HCT116 (cell line): ENCODE results near the gene RBMS1.

Experiments used
- CTCF ChIP-seq, 3 experiments: fragments of 200-600 bp in 1 of 3; sonication (generic) in 1 of 3; IDR thresholded peaks in 2 of 3; conservative IDR thresholded peaks in 1 of 3; 2 replicates each; pipeline ENCODE4 v1.5.1; 2012 to 2017; ENCODE audit warnings: low read depth in 2 of 3, low read length in 2 of 3, antibody characterized with exemption in 1 of 3, borderline replicate concordance in 1 of 3, control low read depth in 1 of 3, mild to moderate bottlenecking in 1 of 3, mixed read lengths in 1 of 3, mixed run types in 1 of 3, moderate library complexity in 1 of 3; ENCODE audit not compliant: insufficient read depth in 1 of 3
- POLR2AphosphoS5 ChIP-seq: IDR thresholded peaks from 2 replicates; pipeline ENCODE4 v1.6.1; 2011; ENCODE audit warnings: mild to moderate bottlenecking, low read depth, low read length, moderate library complexity

GRCh38 chr2:160253440-160254188, 240.0 kb downstream of the RBMS1 start:
- TF ChIP-seq CTCF (IDR thresholded peaks at IDR 0.05 in 2 of 3, conservative IDR thresholded peaks at IDR 0.05 in 1 of 3; ENCODE audit: borderline replicate concordance in 1 of 3, insufficient read depth in 1 of 3, low read depth in 2 of 3, low read length in 2 of 3) (no peak), POLR2AphosphoS5 (no peak)
